ENCODE results near the gene HOXA11.

- TF ChIP-seq CTCF (IDR thresholded peaks at IDR 0.05; ENCODE audit: low read depth, low read length, poor library complexity, severe bottlenecking) (no peak), EZH2phosphoT487 (IDR thresholded peaks at IDR 0.05; ENCODE audit: borderline replicate concordance, low read length) (no peak)
These were observed 38.4 kb downstream of the HOXA11 start for GRCh38 chr7:27146491-27147198.

All from DOHH2 (cell line).